GM12878 (cell line): ENCODE data around the gene ZNF33B. TPM values are rescaled to one million over a fixed set of nuclear protein-coding genes. Genes with fewer than 3 reads are reported as not detected.

Source experiments
- ATAC-seq: fragments of 200-7000 bp; cut with Tn5 transposase; 3 replicates; pipeline ENCODE4 v1.9.1; 2020; ENCODE audit warnings: mild to moderate bottlenecking, moderate library complexity
- BruUV-seq: library from RNA; stranded (reverse); fragments of 400-500 nt; replicated peaks from 2 replicates; lab custom pipeline; 2021; lab: Mats Ljungman, UMichigan
- CTCF ChIA-PET: fragments of 300-600 bp; sonication (Branson Sonifier 250); formaldehyde crosslinking; extraction: SDS; loops from one replicate; lab custom pipeline; 2021; ENCODE audit warnings: inconsistent platforms; lab: Yijun Ruan, JAX
- POLR2A ChIA-PET: fragments of 350-600 bp; formaldehyde crosslinking; extraction: SDS; loops from one replicate; lab custom pipeline; 2021; ENCODE audit warnings: inconsistent platforms; lab: Charles Lee
- RAD21 ChIA-PET: fragments of 300-600 bp; sonication (Branson Sonifier 250); formaldehyde crosslinking; loops from one replicate; lab custom pipeline; 2023; ENCODE audit warnings: antibody characterized with exemption; ENCODE audit not compliant: unreplicated experiment; lab: Charles Lee
- SMC1A ChIA-PET: fragments of 300-600 bp; sonication (Branson Sonifier 250); formaldehyde crosslinking; loops from one replicate; lab custom pipeline; 2023; ENCODE audit not compliant: unreplicated experiment, uncharacterized antibody; lab: Charles Lee
- DNase-seq: peaks from one replicate; pipeline ENCODE4 v3.0.0-alpha.2; 2011; ENCODE audit warnings: low read depth, low spot score
- FAIRE-seq: peaks from 3 replicates; lab custom pipeline; 2011; peaks lifted over from hg19 to GRCh38; lab: Jason Lieb, UNC
- H2AFZ ChIP-seq: 2 replicates; pipeline ENCODE4 v1.6.0; 2011; ENCODE audit warnings: low read depth, low read length, control low read depth; ENCODE audit not compliant: control insufficient read depth
- H3K27ac ChIP-seq: 2 replicates; pipeline ENCODE4 v1.5.1; 2011; ENCODE audit warnings: control low read depth; ENCODE audit not compliant: control insufficient read depth, insufficient read depth
- H3K27me3 ChIP-seq, 2 experiments: replicated peaks in 1 of 2; 2 replicates each; pipeline versions ENCODE4 v1.6.0 to v1.6.1; 2011; ENCODE audit warnings: low read length in 1 of 2; ENCODE audit not compliant: control insufficient read depth in 2 of 2, insufficient read depth in 2 of 2
- H3K36me3 ChIP-seq, 2 experiments: 2 replicates each; pipeline ENCODE4 v1.5.1; 2011; ENCODE audit warnings: low read length in 1 of 2; ENCODE audit not compliant: control insufficient read depth in 2 of 2, insufficient read depth in 2 of 2
- H3K4me1 ChIP-seq: 2 replicates; pipeline ENCODE4 v1.6.1; 2011; ENCODE audit warnings: mild to moderate bottlenecking, low read length, moderate library complexity, mixed read lengths; ENCODE audit not compliant: control insufficient read depth, insufficient read depth
- H3K4me2 ChIP-seq: 2 replicates; pipeline ENCODE4 v1.6.0; 2011; ENCODE audit warnings: control low read depth; ENCODE audit not compliant: control insufficient read depth, insufficient read depth
- H3K4me3 ChIP-seq: fragments of 200-600 bp; sonication (generic); 2 replicates; pipeline ENCODE4 v1.5.1; 2016
- H3K79me2 ChIP-seq: 2 replicates; pipeline ENCODE4 v1.6.0; 2011; ENCODE audit warnings: low read length; ENCODE audit not compliant: control insufficient read depth, insufficient read depth
- H3K9ac ChIP-seq: 2 replicates; pipeline ENCODE4 v1.8.0; 2011; ENCODE audit warnings: low read length, control low read depth, mixed read lengths; ENCODE audit not compliant: control insufficient read depth, insufficient read depth
- H3K9me3 ChIP-seq: replicated peaks from 3 replicates; pipeline ENCODE4 v1.5.1; 2011; ENCODE audit warnings: mild to moderate bottlenecking, low read length; ENCODE audit not compliant: control insufficient read depth, insufficient read depth
- H4K20me1 ChIP-seq: 2 replicates; pipeline ENCODE4 v1.6.0; 2011; ENCODE audit not compliant: control insufficient read depth, insufficient read depth
- ASH2L ChIP-seq: fragments of 300-600, 200-600 bp; sonication (generic); IDR thresholded peaks from 2 replicates; pipeline ENCODE4 v1.6.1; 2017; ENCODE audit warnings: low read depth, mild to moderate bottlenecking, borderline replicate concordance
- CBX3 ChIP-seq: fragments of 200-600 bp; sonication (generic); IDR thresholded peaks from 2 replicates; pipeline ENCODE4 v1.6.1; 2016; ENCODE audit warnings: low read depth, borderline replicate concordance
- HDGF ChIP-seq: fragments of 450-650 bp; IDR thresholded peaks from 2 replicates; pipeline ENCODE4 v1.6.1; 2016; ENCODE audit warnings: antibody characterized with exemption
- SKIL ChIP-seq: fragments of 450-650 bp; IDR thresholded peaks from 2 replicates; pipeline ENCODE4 v1.6.1; 2017; ENCODE audit warnings: mild to moderate bottlenecking, low read depth, inconsistent platforms; ENCODE audit not compliant: poor library complexity, severe bottlenecking
- ZBTB4 ChIP-seq: fragments of 450-650 bp; formaldehyde crosslinking; IDR thresholded peaks from 2 replicates; pipeline ENCODE4 v1.4.0; 2022; ENCODE audit warnings: mild to moderate bottlenecking, moderate library complexity
- ZNF384 ChIP-seq: IDR thresholded peaks from 2 replicates; pipeline ENCODE4 v1.6.1; 2012; ENCODE audit warnings: low read depth, mild to moderate bottlenecking, low read length, improper control_type of control experiment, borderline replicate concordance
- ZNF622 ChIP-seq: fragments of 450-650 bp; IDR thresholded peaks from 2 replicates; pipeline ENCODE4 v1.6.1; 2017; ENCODE audit warnings: mild to moderate bottlenecking, inconsistent platforms
- ZNF687 ChIP-seq: fragments of 450-650 bp; IDR thresholded peaks from 2 replicates; pipeline ENCODE4 v1.6.1; 2017; ENCODE audit warnings: mild to moderate bottlenecking, moderate library complexity
- WGBS: methylation state at CpG from one replicate; pipeline ENCODE4 v1.1.6; 2016; ENCODE audit warnings: low lambda C conversion rate; ENCODE audit not compliant: insufficient replicate concordance, insufficient coverage; ENCODE audit errors: missing lambda C conversion rate; 5-methylcytosine and 5-hydroxymethylcytosine counted together
- in situ Hi-C: fragments of 300-500 bp; cut with MboI; formaldehyde crosslinking; loops from 9 replicates; pipeline ENCODE4 v1.14.3; 2018; ENCODE audit warnings: mixed read lengths
- intact Hi-C: fragments of 100-400 bp; cut with micrococcal nuclease; formaldehyde crosslinking; loops from one replicate; pipeline ENCODE4 v1.14.2; 2022; ENCODE audit not compliant: unreplicated experiment
- polyA plus RNA-seq, 11 experiments: library from polyadenylated mRNA; depleted of rRNA in 4 of 11; unstranded in 6 of 11; stranded (reverse) in 5 of 11; fragments of >200 nt; fragmentation: Nextera tagmentation in 4 of 11; fragmentation: Illumina TruSeq in 1 of 11; extraction: Ambion mirVana in 4 of 11; extraction: Trizol in 1 of 11; gene quantifications; 1 replicate in 1 of 11; 2 replicates in 10 of 11; pipeline versions ENCODE4 v1.2.1 to v1.2.3, GENCODE V29; 2011 to 2016; ENCODE audit warnings: inconsistent platforms in 2 of 11, missing spikeins in 2 of 11, low read depth in 1 of 11
- total RNA-seq, 4 experiments: library from RNA; depleted of rRNA in 3 of 4; stranded (reverse); fragments of >200 nt in 3 of 4; fragmentation: Illumina TruSeq in 1 of 4; extraction: Trizol in 1 of 4; gene quantifications; 2 replicates each; pipeline versions ENCODE4 v1.2.1 to v1.2.3, GENCODE V29; 2013 to 2021

The ZNF33B gene
- total and polyA plus RNA-seq, 10 of the 15 experiments (the other 5 are each of a cell fraction or from before 2014, with no cell fraction given) = 5.3 to 19.7 (median 9.3) TPM

GRCh38 chr10:42596196-42596595 is 42.2 kb downstream of the ZNF33B start:
- H3K4me2 ChIP-seq = no peak overlapping the region
- POLR2A ChIA-PET = no interaction called here
- RAD21 ChIA-PET = no interaction called here
- H3K9me3 ChIP-seq = peaks cover 19% of the 10 kb centered on the region
- no peak overlapping the region for H3K9ac ChIP-seq
- H3K79me2 ChIP-seq = no peaks in the 10 kb centered on the region
- H3K27me3 ChIP-seq = no peaks in the 10 kb centered on the region
- H2AFZ ChIP-seq = no peak overlapping the region
- no TSS peak for BruUV-seq
- no peak for ATAC-seq
- in situ Hi-C loops = no loop called here
- intact Hi-C loops = no loop called here
- FAIRE-seq = no peak
- no peak overlapping the region for H3K27ac ChIP-seq
- no peaks in the 10 kb centered on the region for H3K4me1 ChIP-seq
- TF ChIP-seq ZNF622 (no peak), CBX3 (no peak), ZNF384 (no peak)
- peaks cover 3 to 4% of the 10 kb centered on the region in 2 experiments for H3K36me3 ChIP-seq
- CTCF ChIA-PET = no interaction called here
- no peak overlapping the region for H3K4me3 ChIP-seq
- SMC1A ChIA-PET = no interaction called here
- no peak for DNase-seq
- H4K20me1 ChIP-seq = no peaks in the 10 kb centered on the region

GRCh38 chr10:42594246-42594650 is 44.1 kb downstream of the ZNF33B start:
- POLR2A ChIA-PET = no interaction called here
- SMC1A ChIA-PET = no interaction called here
- Histone ChIP-seq H3K4me2 (no peak overlapping the region), H3K36me3 (peaks cover 3 to 4% of the 10 kb centered on the region in 2 experiments), H3K79me2 (no peaks in the 10 kb centered on the region), H3K9me3 (peaks cover 21% of the 10 kb centered on the region), H3K4me3 (no peak overlapping the region), H4K20me1 (no peaks in the 10 kb centered on the region), H3K27me3 (no peaks in the 10 kb centered on the region), H3K27ac (no peak overlapping the region), H3K4me1 (no peaks in the 10 kb centered on the region), H2AFZ (no peak overlapping the region), H3K9ac (no peak overlapping the region)
- no TSS peak for BruUV-seq
- FAIRE-seq = no peak
- WGBS = 49% methylated on average over 5 of the region's 5 CpGs
- RAD21 ChIA-PET = no interaction called here
- ATAC-seq = no peak
- intact Hi-C loops (no loop called here), in situ Hi-C loops (no loop called here)
- no peak for DNase-seq
- CTCF ChIA-PET = no interaction called here
- TF ChIP-seq ASH2L (no peak), HDGF (no peak), ZNF687 (no peak), ZBTB4 (CRISPR knock-in tag) (no peak), SKIL (no peak)
